IMR-90 (cell line): ENCODE measurements around the gene FAXC.

Source experiments
- BHLHE40 ChIP-seq: fragments of 150-350 bp; IDR thresholded peaks from 2 replicates; pipeline ENCODE4 v1.6.1; 2016; ENCODE audit warnings: mild to moderate bottlenecking, low read depth, low read length
- CEBPB ChIP-seq: IDR thresholded peaks from 2 replicates; pipeline ENCODE4 v1.6.1; 2012; ENCODE audit warnings: low read depth, low read length, improper control_type of control experiment
- CHD1 ChIP-seq: IDR thresholded peaks from 2 replicates; pipeline ENCODE4 v1.6.1; 2012; ENCODE audit warnings: low read depth, low read length, improper control_type of control experiment
- CTCF ChIP-seq: conservative IDR thresholded peaks from 2 replicates; pipeline ENCODE4 v1.5.1; 2012; ENCODE audit warnings: mild to moderate bottlenecking, low read depth, low read length, improper control_type of control experiment
- ELK1 ChIP-seq: fragments of 150-350 bp; IDR thresholded peaks from 2 replicates; pipeline ENCODE4 v1.6.1; 2016; ENCODE audit warnings: low read depth, mild to moderate bottlenecking, low read length, moderate library complexity, borderline replicate concordance
- FOS ChIP-seq: fragments of 150-350 bp; IDR thresholded peaks from 2 replicates; pipeline ENCODE4 v1.6.1; 2016; ENCODE audit warnings: low read depth, low read length
- MAZ ChIP-seq: IDR thresholded peaks from 2 replicates; pipeline ENCODE4 v1.6.1; 2012; ENCODE audit warnings: low read depth, mild to moderate bottlenecking, low read length, improper control_type of control experiment, moderate library complexity, borderline replicate concordance
- MXI1 ChIP-seq: IDR thresholded peaks from 2 replicates; pipeline ENCODE4 v1.6.1; 2012; ENCODE audit warnings: low read depth, mild to moderate bottlenecking, low read length, moderate library complexity, borderline replicate concordance
- NFE2L2 ChIP-seq: fragments of 150-350 bp; IDR thresholded peaks from 2 replicates; pipeline ENCODE4 v1.6.1; 2016; ENCODE audit warnings: low read depth, mild to moderate bottlenecking, low read length
- POLR2A ChIP-seq: IDR thresholded peaks from 2 replicates; pipeline ENCODE4 v1.6.1; 2012; ENCODE audit warnings: mild to moderate bottlenecking, low read depth, low read length
- RAD21 ChIP-seq: IDR thresholded peaks from 2 replicates; pipeline ENCODE4 v1.6.1; 2012; ENCODE audit warnings: low read length, improper control_type of control experiment
- RFX5 ChIP-seq: IDR thresholded peaks from 2 replicates; pipeline ENCODE4 v1.8.0; 2012; ENCODE audit warnings: low read depth, mild to moderate bottlenecking, low read length, moderate library complexity
- SMC3 ChIP-seq: fragments of 150-350 bp; IDR thresholded peaks from 2 replicates; pipeline ENCODE4 v1.6.1; 2016; ENCODE audit warnings: low read depth, mild to moderate bottlenecking, antibody characterized with exemption, low read length, moderate library complexity
- USF2 ChIP-seq: fragments of 150-350 bp; IDR thresholded peaks from 2 replicates; pipeline ENCODE4 v1.6.1; 2017; ENCODE audit warnings: mild to moderate bottlenecking, antibody characterized with exemption, low read length, low read depth

GRCh38 chr6:99356641-99357040 lies 7.2 kb upstream of the FAXC start:
- no peak for TF ChIP-seq CTCF
- no peak for TF ChIP-seq SMC3
- TF ChIP-seq CHD1 = no peak
- no peak for TF ChIP-seq POLR2A
- TF ChIP-seq RAD21 = no peak
- no peak for TF ChIP-seq MXI1
- TF ChIP-seq BHLHE40 = no peak
- no peak for TF ChIP-seq USF2
- TF ChIP-seq FOS = no peak
- TF ChIP-seq MAZ = no peak
- TF ChIP-seq RFX5 = no peak
- no peak for TF ChIP-seq NFE2L2
- no peak for TF ChIP-seq ELK1
- no peak for TF ChIP-seq CEBPB
